Measurements from ENCODE around the gene ARHGAP44.

DNA sequence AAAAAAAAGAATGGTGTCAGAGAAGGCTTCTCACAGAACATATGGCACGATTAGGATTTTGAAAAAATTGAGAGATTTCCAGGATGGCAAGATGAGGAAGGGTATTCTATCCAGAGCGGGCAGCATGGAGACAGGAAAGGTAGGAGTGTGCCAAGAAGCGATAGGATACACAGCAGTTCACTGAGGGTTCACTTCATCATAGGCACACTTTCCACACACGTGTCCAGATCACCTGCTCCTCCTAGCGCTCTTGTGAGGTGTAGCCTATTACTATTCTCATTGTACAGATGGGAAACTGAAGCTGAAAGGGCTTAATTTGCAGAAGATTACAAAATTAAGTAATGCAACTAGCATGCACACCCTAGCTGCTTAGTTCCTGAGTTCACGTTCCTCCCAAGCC, 234.7 kb downstream of the ARHGAP44 start:
- TF ChIP-seq EZH2phosphoT487 (IDR thresholded peaks at IDR 0.05; ENCODE audit: borderline replicate concordance), result no peak
- TF ChIP-seq, protein P1, sequence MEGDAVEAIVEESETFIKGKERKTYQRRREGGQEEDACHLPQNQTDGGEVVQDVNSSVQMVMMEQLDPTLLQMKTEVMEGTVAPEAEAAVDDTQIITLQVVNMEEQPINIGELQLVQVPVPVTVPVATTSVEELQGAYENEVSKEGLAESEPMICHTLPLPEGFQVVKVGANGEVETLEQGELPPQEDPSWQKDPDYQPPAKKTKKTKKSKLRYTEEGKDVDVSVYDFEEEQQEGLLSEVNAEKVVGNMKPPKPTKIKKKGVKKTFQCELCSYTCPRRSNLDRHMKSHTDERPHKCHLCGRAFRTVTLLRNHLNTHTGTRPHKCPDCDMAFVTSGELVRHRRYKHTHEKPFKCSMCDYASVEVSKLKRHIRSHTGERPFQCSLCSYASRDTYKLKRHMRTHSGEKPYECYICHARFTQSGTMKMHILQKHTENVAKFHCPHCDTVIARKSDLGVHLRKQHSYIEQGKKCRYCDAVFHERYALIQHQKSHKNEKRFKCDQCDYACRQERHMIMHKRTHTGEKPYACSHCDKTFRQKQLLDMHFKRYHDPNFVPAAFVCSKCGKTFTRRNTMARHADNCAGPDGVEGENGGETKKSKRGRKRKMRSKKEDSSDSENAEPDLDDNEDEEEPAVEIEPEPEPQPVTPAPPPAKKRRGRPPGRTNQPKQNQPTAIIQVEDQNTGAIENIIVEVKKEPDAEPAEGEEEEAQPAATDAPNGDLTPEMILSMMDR (conservative IDR thresholded peaks at IDR 0.05; ENCODE audit: low read length), result no peak
